Right lobe of liver (tissue), 6 donors: Measurements from ENCODE around the gene ERGIC1. TPM values are rescaled to one million over a fixed set of nuclear protein-coding genes. Genes with fewer than 3 reads are reported as not detected.

Experiments
- ATAC-seq, 4 donors: fragments of 200-7000 bp; cut with Tn5 transposase; one replicate each; pipeline ENCODE4 v1.9.1; 2020; ENCODE audit warnings: mild to moderate bottlenecking in 4 of 4, moderate library complexity in 4 of 4
- DNase-seq, 3 donors: peaks; one replicate each; pipeline ENCODE4 v3.0.0-alpha.2; 2020
- H3K27ac ChIP-seq, 3 donors: fragments of 200-600 bp; one replicate each; pipeline ENCODE4 v1.8.0; 2022
- H3K27me3 ChIP-seq, 2 donors: fragments of 200-600 bp; one replicate each; pipeline ENCODE4 v1.8.0; 2022
- H3K36me3 ChIP-seq, 4 donors: fragments of 200-600 bp; sonication (generic) in 1 of 4; one replicate each; pipeline versions ENCODE4 v1.5.1 to v1.8.0; 2017 to 2022; ENCODE audit warnings: control low read depth in 1 of 4
- H3K4me1 ChIP-seq, 4 donors: fragments of 200-600 bp; sonication (generic) in 1 of 4; one replicate each; pipeline versions ENCODE4 v1.5.1 to v1.8.0; 2017 to 2022; ENCODE audit warnings: control low read depth in 1 of 4
- H3K4me3 ChIP-seq, 3 donors: fragments of 200-600 bp; one replicate each; pipeline ENCODE4 v1.8.0; 2022
- H3K9me3 ChIP-seq, 4 donors: fragments of 200-600 bp; sonication (generic) in 1 of 4; one replicate each; pipeline versions ENCODE4 v1.5.1 to v1.8.0; 2017 to 2022; ENCODE audit warnings: control low read depth in 1 of 4
- POLR2A ChIP-seq: fragments of 450-650 bp; IDR thresholded peaks from one replicate; pipeline ENCODE4 v1.6.1; 2017; ENCODE audit warnings: antibody characterized with exemption, mild to moderate bottlenecking
- WGBS: methylation state at CpG from one replicate; pipeline ENCODE4 v1.1.6; 2018; ENCODE audit warnings: low coverage, low lambda C conversion rate; ENCODE audit not compliant: insufficient coverage; ENCODE audit errors: missing lambda C conversion rate; 5-methylcytosine and 5-hydroxymethylcytosine counted together
- intact Hi-C, 2 donors: fragments of 100-400 bp; cut with DNase I; formaldehyde crosslinking; loops; one replicate each; pipeline versions ENCODE4 v1.11.2 to v1.14.1; 2022
- total RNA-seq, 6 experiments: library from RNA; depleted of rRNA in 2 of 6; stranded (reverse); fragments of >200 nt in 2 of 6; fragmentation: NEBNext Ultra II Directional in 3 of 6; extraction: Animal tissue kit (Norgen Biotek cat#: 25700) in 3 of 6; gene quantifications; one replicate each; pipeline versions ENCODE4 v1.1.0 to v1.2.4, GENCODE V29; 2016 to 2023
- TF ChIP-seq, protein P1 (sequence below), 4 donors: fragments of 200-600 bp in 3 of 4; fragments of 450-650 bp in 1 of 4; IDR thresholded peaks; one replicate each; pipeline versions ENCODE4 v1.5.1 to v1.8.0; 2016 to 2022; ENCODE audit warnings: antibody characterized with exemption in 4 of 4, mild to moderate bottlenecking in 2 of 4
- donor health status: DM: no; HTN: yes; CAD: no.
- donor health status: DM: no; HTN: no; CAD: no.
- donor health status: DM: no; HTN: no; CAD: no.
- donor health status: DM: no; HTN: yes; CAD: no.
- donor health status: DM: no; HTN: yes; CAD: no.

The ERGIC1 gene
- total RNA-seq, 6 experiments from 2014 or later = 103 to 264 (median 154) TPM

- WGBS = 80% methylated on average over 1 of the region's 3 CpGs
- Histone ChIP-seq H3K27ac (peak overlapping the region; percentile 52 to 85 (median 72)), H3K4me3 (no peak overlapping the region), H3K4me1 (peaks cover 0 to 42% (median 27%) of the 10 kb centered on the region in 4 donors), H3K9me3 (no peaks in the 10 kb centered on the region), H3K36me3 (no peaks in the 10 kb centered on the region), H3K27me3 (no peaks in the 10 kb centered on the region)
- DNase-seq (no peak), ATAC-seq (no peak)
- intact Hi-C loops = no loop called here
- TF ChIP-seq POLR2A = no peak
- TF ChIP-seq, protein P1, sequence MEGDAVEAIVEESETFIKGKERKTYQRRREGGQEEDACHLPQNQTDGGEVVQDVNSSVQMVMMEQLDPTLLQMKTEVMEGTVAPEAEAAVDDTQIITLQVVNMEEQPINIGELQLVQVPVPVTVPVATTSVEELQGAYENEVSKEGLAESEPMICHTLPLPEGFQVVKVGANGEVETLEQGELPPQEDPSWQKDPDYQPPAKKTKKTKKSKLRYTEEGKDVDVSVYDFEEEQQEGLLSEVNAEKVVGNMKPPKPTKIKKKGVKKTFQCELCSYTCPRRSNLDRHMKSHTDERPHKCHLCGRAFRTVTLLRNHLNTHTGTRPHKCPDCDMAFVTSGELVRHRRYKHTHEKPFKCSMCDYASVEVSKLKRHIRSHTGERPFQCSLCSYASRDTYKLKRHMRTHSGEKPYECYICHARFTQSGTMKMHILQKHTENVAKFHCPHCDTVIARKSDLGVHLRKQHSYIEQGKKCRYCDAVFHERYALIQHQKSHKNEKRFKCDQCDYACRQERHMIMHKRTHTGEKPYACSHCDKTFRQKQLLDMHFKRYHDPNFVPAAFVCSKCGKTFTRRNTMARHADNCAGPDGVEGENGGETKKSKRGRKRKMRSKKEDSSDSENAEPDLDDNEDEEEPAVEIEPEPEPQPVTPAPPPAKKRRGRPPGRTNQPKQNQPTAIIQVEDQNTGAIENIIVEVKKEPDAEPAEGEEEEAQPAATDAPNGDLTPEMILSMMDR (IDR thresholded peaks at IDR 0.05) = no peak
Measured at GRCh38 chr5:172873513-172873912, 39.5 kb downstream of the ERGIC1 start.

DNA sequence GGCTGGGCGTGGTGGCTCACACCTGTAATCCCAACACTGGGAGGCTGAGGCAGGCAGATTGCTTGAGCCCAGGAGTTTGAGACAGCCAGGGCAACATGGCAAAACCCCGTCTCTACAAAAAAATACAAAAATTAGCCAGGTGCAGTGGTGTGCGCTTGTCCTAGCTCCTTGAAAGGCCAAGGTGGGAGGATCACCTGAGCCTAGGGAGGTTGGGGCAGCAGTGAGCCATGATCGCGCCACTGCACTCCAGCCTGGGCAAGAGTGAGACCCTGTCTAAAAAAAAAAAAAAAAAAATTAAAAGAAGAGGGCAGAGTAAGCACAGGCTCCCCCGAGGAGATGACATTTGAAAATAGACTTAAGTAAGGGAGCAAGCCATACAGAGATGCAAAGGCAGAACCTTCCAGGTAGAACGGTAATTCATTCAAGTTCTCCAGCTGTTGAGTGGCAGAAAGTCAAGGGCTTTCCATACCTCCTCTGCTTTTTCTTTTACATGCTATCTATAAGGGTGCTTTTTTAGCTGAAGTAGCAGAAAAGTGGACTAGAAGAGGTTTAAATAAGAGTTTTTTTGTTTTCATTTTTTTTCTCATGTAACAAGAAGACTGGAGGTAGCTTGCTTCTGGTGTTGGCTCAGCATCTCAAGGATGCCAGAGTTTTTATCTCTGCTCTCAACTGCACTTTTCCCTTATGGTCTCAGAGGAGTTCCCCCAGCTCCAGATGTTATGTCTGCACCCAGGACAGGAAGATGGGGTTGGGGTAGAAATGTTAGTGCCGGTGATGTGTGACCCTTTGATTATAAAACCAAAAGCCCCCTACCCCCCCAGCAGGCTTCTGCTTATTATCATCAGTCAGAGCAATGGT is 40.8 kb downstream of the ERGIC1 start:
- peaks cover 0 to 28% (median 19%) of the 10 kb centered on the region in 4 donors for H3K4me1 ChIP-seq
- no peak overlapping the region for H3K27ac ChIP-seq
- intact Hi-C loops = no loop called here
- no peaks in the 10 kb centered on the region for H3K36me3 ChIP-seq
- ATAC-seq (no peak), DNase-seq (no peak)
- H3K4me3 ChIP-seq = no peak overlapping the region
- no peaks in the 10 kb centered on the region for H3K27me3 ChIP-seq
- no peaks in the 10 kb centered on the region for H3K9me3 ChIP-seq
- no peak for TF ChIP-seq POLR2A
- TF ChIP-seq, protein P1 (IDR thresholded peaks at IDR 0.05) = no peak
- 86% methylated on average over 8 of the region's 8 CpGs for WGBS

- no peak overlapping the region for H3K27ac ChIP-seq
- TF ChIP-seq POLR2A = no peak
- TF ChIP-seq, protein P1 (IDR thresholded peaks at IDR 0.05) = no peak
- 38% methylated on average over 5 of the region's 7 CpGs for WGBS
- H3K9me3 ChIP-seq = no peaks in the 10 kb centered on the region
- peaks cover 0 to 20% (median 13%) of the 10 kb centered on the region in 4 donors for H3K4me1 ChIP-seq
- no peaks in the 10 kb centered on the region for H3K27me3 ChIP-seq
- ATAC-seq = no peak
- H3K36me3 ChIP-seq = no peaks in the 10 kb centered on the region
- intact Hi-C loops = no loop called here
- no peak for DNase-seq
- H3K4me3 ChIP-seq = no peak overlapping the region
Measured at GRCh38 chr5:172875505-172876279, 41.6 kb downstream of the ERGIC1 start.

GRCh38 chr5:172876578-172876977 is 42.5 kb downstream of the ERGIC1 start:
- Histone ChIP-seq H3K27ac (no peak overlapping the region), H3K27me3 (no peaks in the 10 kb centered on the region), H3K4me3 (no peak overlapping the region), H3K4me1 (peaks cover 0 to 11% (median 4%) of the 10 kb centered on the region in 4 donors), H3K36me3 (no peaks in the 10 kb centered on the region), H3K9me3 (no peaks in the 10 kb centered on the region)
- TF ChIP-seq, protein P1 (IDR thresholded peaks at IDR 0.05) = no peak
- TF ChIP-seq POLR2A = no peak
- no peak for DNase-seq
- 96% methylated on average over 8 of the region's 8 CpGs for WGBS
- no peak for ATAC-seq
- intact Hi-C loops = no loop called here
